AG10803 (cell line): ENCODE measurements around the gene KRT27.

Experiments
- DNase-seq: peaks from one replicate; pipeline ENCODE4 v3.0.0; 2010; ENCODE audit warnings: low read depth
- H3K4me3 ChIP-seq: 2 replicates; pipeline ENCODE4 v1.5.1; 2011; ENCODE audit warnings: mild to moderate bottlenecking, low read length, control low read depth
- TF ChIP-seq, protein P1 (sequence below): conservative IDR thresholded peaks from 2 replicates; pipeline ENCODE4 v1.5.1; 2011; ENCODE audit warnings: mild to moderate bottlenecking, low read length, control low read depth, inconsistent platforms

The KRT27 gene

DNA sequence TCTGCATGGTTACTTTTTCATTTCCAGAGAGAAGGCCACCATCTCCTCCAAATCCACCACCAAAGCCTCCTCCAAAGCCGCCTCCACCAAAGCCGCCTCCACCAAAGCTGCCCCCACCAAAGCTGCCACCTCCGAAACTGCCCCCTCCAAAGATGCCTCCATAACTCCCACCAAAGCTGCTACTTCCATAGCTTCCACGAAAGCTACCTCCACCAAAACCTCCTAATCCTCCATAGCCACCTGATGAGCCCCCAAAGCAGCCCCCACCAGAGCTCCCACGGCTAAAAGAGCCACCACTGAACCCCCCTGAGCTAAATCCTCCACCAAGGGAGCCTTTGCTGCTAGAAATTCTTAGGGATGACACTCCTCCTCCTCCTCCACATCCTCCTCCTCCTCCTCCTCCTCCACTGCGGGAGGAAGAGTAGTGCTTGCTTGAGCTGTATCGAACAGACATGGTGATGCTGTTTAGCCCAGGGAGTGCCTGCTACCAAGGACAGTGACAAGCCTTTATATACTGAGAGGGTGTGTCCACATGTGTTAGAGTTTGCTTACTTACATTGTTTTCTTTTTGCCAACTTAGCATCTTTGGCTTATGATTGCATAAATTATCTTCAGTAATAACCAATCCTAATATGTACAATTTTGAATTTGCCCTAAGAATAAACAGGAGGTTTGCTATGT, 39.9 kb upstream of the KRT27 start, which contains the start of gene KRT10:
KRT10 (minus strand) TSS at position 483 of the 681 bp plus-strand sequence; CDS start at position 454, 29 bp downstream.
- DNase-seq = no peak
- H3K4me3 ChIP-seq = no peak within 1 kb of the TSS
- TF ChIP-seq, protein P1, sequence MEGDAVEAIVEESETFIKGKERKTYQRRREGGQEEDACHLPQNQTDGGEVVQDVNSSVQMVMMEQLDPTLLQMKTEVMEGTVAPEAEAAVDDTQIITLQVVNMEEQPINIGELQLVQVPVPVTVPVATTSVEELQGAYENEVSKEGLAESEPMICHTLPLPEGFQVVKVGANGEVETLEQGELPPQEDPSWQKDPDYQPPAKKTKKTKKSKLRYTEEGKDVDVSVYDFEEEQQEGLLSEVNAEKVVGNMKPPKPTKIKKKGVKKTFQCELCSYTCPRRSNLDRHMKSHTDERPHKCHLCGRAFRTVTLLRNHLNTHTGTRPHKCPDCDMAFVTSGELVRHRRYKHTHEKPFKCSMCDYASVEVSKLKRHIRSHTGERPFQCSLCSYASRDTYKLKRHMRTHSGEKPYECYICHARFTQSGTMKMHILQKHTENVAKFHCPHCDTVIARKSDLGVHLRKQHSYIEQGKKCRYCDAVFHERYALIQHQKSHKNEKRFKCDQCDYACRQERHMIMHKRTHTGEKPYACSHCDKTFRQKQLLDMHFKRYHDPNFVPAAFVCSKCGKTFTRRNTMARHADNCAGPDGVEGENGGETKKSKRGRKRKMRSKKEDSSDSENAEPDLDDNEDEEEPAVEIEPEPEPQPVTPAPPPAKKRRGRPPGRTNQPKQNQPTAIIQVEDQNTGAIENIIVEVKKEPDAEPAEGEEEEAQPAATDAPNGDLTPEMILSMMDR = no peak

DNA sequence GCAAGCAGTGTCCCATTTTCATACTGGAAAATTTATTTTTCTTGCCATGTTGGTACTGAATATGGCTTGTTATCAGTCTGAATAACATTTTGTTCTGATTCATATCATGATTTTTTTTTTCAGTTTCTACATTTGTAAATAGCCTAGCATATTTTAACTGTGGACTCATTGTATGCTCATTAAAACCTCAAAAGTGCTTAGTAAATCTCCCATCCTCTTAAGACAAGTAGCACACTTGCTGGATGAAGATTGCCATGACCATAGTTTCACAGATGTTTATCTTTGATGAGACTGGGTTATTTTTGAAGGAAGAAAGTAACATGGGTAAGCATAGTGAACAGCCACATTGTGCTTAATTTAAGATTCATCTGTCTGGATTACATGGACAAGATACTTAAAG, 39.2 kb upstream of the KRT27 start:
- DNase-seq = no peak

DNA sequence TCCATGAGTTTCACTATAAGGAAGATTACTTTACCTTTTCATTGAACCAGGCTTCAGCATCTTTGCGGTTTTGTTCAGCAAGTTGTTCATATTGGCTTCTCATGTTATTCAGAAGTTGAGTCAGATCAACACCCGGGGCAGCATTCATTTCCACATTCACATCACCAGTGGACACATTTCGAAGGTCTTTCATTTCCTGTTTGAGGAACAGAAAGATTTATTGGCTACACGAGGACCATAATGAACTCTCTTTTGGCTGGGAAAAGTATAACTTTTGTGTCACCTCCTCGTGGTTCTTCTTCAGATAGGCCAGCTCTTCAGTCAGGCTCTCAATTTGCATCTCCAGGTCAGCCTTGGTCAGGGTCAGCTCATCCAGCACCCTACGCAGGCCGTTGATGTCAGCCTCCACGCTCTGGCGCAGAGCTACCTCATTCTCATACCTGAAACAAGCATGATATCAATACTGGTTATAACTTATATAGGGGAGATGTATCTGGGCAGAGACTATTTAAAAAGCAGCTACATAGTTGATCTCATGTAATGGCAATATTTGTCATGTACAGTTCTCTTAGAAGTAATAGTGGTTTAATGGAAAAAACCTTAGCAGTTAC, 38.0 kb upstream of the KRT27 start:
- TF ChIP-seq, protein P1 = no peak
- H3K4me3 ChIP-seq = no peak overlapping the region

More for the DNA sequence above, 39.2 kb upstream of the KRT27 start:
- TF ChIP-seq, protein P1 = no peak
- no peak overlapping the region for H3K4me3 ChIP-seq

DNA sequence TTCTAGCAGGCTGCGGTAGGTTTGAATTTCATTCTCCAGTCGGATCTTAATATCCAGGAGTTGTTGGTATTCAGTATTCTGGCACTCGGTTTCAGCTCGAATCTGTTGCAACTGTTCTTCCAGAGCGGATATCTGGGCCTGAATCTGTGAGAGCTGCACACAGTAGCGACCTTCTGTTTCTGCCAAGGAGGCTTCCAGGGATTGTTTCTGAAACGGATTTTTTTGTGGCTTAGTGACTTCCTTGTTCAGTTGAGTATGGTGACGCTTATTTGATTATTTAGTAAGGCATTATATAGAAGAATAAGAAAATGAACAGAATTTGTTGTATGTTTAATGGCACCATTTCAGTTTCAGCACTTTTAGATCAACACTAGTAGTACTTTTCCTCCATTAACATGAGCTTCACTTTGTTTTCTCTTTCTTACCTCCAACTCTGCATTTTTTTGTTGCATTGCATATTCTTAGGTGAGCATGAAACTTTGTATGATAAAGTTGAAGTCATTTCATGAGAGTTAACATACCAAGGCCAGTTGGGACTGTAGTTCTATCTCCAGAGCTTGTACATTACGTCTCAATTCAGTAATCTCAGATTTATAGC, 37.3 kb upstream of the KRT27 start:
- TF ChIP-seq, protein P1 = no peak
- peak; percentile 42 for DNase-seq
- H3K4me3 ChIP-seq = peak overlapping the region; percentile 64

More for the DNA sequence above, 38.0 kb upstream of the KRT27 start:
- DNase-seq = no peak

DNA sequence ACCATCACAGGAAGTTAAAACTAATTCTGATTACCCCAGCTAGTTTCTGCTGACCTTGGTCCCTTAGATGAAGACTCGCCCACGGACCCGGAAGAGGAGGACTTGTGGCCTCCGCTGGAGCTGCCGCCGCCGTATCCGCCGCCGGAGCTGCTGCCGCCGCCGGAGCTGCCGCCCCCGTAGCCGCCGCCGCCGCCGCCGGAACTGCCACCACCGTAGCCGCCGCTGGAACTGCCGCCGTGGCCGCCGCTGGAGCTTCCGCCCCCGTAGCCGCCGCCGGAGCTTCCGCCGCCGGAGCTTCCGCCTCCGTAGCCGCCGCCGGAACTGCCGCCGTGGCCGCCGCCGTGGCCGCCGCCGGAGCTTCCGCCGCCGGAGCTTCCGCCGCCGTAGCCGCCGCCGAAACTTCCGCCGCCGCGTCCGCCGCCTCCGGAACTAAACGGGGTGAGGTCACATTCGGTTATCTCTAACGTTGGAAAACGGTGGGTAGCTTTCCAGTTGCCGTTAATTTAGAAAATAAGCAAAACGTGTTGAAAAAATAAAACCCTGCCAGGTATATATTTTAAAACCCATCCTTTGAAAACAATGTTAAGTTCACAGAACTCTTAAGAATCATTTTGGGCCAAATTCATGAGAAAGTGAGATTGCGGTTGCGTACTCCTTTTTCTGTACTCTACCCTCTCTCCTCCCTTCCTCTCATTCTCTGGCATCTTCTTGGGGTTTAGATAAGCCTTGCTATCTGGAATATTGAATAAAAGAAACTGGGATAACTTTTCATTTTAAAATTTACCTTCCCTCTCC, 36.6 kb upstream of the KRT27 start:
- peak; percentile 86 for DNase-seq
- TF ChIP-seq, protein P1 = no peak
- H3K4me3 ChIP-seq = peak overlapping the region; percentile 73

DNA sequence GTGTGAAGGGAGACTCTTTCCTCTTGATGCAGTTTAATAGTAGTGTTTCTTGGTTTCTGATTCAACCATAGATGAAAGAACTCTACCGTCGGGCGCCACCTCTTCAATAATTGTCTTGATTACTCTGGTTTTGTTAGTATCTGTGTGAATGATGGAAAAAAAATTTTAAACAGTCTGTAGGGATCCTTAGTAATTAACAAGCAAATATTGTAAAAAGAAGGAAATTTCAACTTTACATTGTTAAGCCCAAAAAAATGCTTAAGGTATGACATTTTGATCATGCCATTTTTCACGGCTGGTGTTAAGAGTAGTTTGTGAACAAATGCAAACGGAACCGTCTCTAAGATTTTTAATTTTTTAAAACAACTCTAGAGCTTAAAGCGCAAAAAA, 36.0 kb upstream of the KRT27 start:
- peak overlapping the region; percentile 73 for H3K4me3 ChIP-seq
- no peak for DNase-seq
- TF ChIP-seq, protein P1 = no peak
